Transverse colon (tissue), 4 donors: ENCODE measurements around the gene CHD1L. TPM values are rescaled to one million over a fixed set of nuclear protein-coding genes. Genes with fewer than 3 reads are reported as not detected.
"Not testable (repeated sequence)": the region's sequence is repeated elsewhere in the genome, so short reads cannot be mapped to it uniquely, and the experiment has no call there.

ENCODE experiments used
- DNase-seq: peaks from one replicate; pipeline ENCODE4 v3.0.0-alpha.2; 2019
- H3K27ac ChIP-seq, 4 donors: fragments of 200-600 bp; sonication (generic); 2 replicates each; pipeline ENCODE4 v1.5.1; 2016 to 2018; ENCODE audit warnings: inconsistent platforms in 4 of 4
- H3K27me3 ChIP-seq: fragments of 200-600 bp; sonication (generic); 2 replicates; pipeline ENCODE4 v1.5.1; 2017; ENCODE audit warnings: inconsistent platforms
- H3K36me3 ChIP-seq, 4 donors: fragments of 200-600 bp; sonication (generic); 2 replicates each; pipeline ENCODE4 v1.5.1; 2017 to 2019; ENCODE audit warnings: inconsistent platforms in 4 of 4
- H3K4me1 ChIP-seq, 4 donors: fragments of 200-600 bp; sonication (generic); 2 replicates each; pipeline ENCODE4 v1.5.1; 2017 to 2020; ENCODE audit warnings: inconsistent platforms in 4 of 4
- H3K4me3 ChIP-seq, 4 donors: fragments of 200-600 bp; sonication (generic); 1 replicate in 1 of 4; 2 replicates in 3 of 4; pipeline versions ENCODE4 v1.5.1 to v1.6.1; 2017 to 2019; ENCODE audit warnings: inconsistent platforms in 4 of 4
- H3K9me3 ChIP-seq, 2 donors: fragments of 200-600 bp; sonication (generic); 2 replicates each; pipeline ENCODE4 v1.5.1; 2017 to 2019; ENCODE audit warnings: inconsistent platforms in 2 of 2
- EP300 ChIP-seq: sonication (generic); formaldehyde crosslinking; IDR thresholded peaks from one replicate; pipeline ENCODE4 v1.6.1; 2017; ENCODE audit warnings: antibody characterized with exemption, low read depth
- POLR2A ChIP-seq: fragments of 450-650 bp; IDR thresholded peaks from one replicate; pipeline ENCODE4 v1.6.1; 2016; ENCODE audit warnings: antibody characterized with exemption, mild to moderate bottlenecking, moderate library complexity
- POLR2AphosphoS5 ChIP-seq, 3 donors: sonication (generic); formaldehyde crosslinking; IDR thresholded peaks; one replicate each; pipeline ENCODE4 v1.6.1; 2016; ENCODE audit warnings: antibody characterized with exemption in 3 of 3
- WGBS, 2 donors: methylation state at CpG; one replicate each; pipeline ENCODE4 v1.1.5; 2018; ENCODE audit warnings: low coverage in 1 of 2; 5-methylcytosine and 5-hydroxymethylcytosine counted together
- in situ Hi-C, 4 donors: fragments of 200-750 bp; cut with MboI; loops; one replicate each; pipeline versions ENCODE4 v1.15.0 to v1.15.1; 2017; ENCODE audit warnings: low sequenced_read_pairs in 3 of 4, low pct_ligation_motif_present in 1 of 4, low pct_unique_long_range_greater_than_20kb in 1 of 4
- intact Hi-C: fragments of 100-400 bp; cut with DNase I; formaldehyde crosslinking; loops from one replicate; pipeline ENCODE4 v1.15.1; 2023; ENCODE audit warnings: low total_unique reads
- total RNA-seq, 4 donors: library from RNA; depleted of rRNA; stranded (reverse); fragments of >200 nt; gene quantifications; one replicate each; pipeline ENCODE4 v1.1.0, GENCODE V29; 2016
- TF ChIP-seq, protein P1 (sequence below), 5 experiments: fragments of 200-600 bp in 3 of 5; fragments of 450-650 bp in 2 of 5; sonication (generic) in 3 of 5; IDR thresholded peaks; 1 replicate in 2 of 5; 2 replicates in 3 of 5; pipeline ENCODE4 v1.5.1; 2016 to 2017; ENCODE audit warnings: antibody characterized with exemption in 5 of 5, inconsistent platforms in 3 of 5, mild to moderate bottlenecking in 2 of 5, moderate library complexity in 1 of 5

Gene CHD1L
- total RNA-seq, 4 donors from 2014 or later, result 27.1 to 32.9 (median 30.1) TPM

DNA sequence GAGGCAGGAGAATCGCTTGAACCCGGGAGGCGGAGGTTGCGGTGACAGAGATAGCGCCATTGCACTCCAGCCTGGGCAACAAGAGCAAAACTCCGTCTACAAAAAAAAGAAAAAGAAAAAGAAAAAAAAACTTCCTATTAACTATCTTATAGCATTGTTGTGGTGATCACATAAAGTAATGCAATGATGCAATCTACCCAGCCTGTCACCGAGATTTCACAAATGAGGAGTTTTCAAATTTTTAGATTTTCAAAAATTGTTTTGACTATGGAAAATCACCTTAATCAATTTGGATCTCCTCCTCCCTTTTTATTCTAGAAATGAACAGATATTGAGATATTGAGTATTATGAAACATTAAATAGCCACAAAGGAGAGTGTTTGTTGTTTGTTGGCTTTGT, 25.3 kb upstream of the CHD1L start:
- in situ Hi-C loops, result no loop called here
- Histone ChIP-seq H3K4me1 (peaks cover 0 to 33% (median 12%) of the 10 kb centered on the region in 4 donors), H3K36me3 (peaks cover 0 to 10% (median 0%) of the 10 kb centered on the region in 4 donors), H3K9me3 (no peaks in the 10 kb centered on the region), H3K4me3 (no peak overlapping the region), H3K27ac (no peak overlapping the region), H3K27me3 (no peaks in the 10 kb centered on the region)
- 94% methylated on average over 1 to 7 of the region's 7 CpGs for WGBS, 2 donors
- no peak for TF ChIP-seq POLR2AphosphoS5 (IDR thresholded peaks at IDR 0.05)
- TF ChIP-seq, protein P1, sequence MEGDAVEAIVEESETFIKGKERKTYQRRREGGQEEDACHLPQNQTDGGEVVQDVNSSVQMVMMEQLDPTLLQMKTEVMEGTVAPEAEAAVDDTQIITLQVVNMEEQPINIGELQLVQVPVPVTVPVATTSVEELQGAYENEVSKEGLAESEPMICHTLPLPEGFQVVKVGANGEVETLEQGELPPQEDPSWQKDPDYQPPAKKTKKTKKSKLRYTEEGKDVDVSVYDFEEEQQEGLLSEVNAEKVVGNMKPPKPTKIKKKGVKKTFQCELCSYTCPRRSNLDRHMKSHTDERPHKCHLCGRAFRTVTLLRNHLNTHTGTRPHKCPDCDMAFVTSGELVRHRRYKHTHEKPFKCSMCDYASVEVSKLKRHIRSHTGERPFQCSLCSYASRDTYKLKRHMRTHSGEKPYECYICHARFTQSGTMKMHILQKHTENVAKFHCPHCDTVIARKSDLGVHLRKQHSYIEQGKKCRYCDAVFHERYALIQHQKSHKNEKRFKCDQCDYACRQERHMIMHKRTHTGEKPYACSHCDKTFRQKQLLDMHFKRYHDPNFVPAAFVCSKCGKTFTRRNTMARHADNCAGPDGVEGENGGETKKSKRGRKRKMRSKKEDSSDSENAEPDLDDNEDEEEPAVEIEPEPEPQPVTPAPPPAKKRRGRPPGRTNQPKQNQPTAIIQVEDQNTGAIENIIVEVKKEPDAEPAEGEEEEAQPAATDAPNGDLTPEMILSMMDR (IDR thresholded peaks at IDR 0.05), result no peak
- no peak for TF ChIP-seq EP300
- TF ChIP-seq POLR2A, result no peak
- DNase-seq, result no peak
- intact Hi-C loops, result no loop called here

- Histone ChIP-seq H3K9me3 (no peaks in the 10 kb centered on the region), H3K27me3 (no peaks in the 10 kb centered on the region), H3K4me1 (peaks cover 0 to 35% (median 12%) of the 10 kb centered on the region in 4 donors), H3K27ac (no peak overlapping the region), H3K4me3 (no peak overlapping the region), H3K36me3 (peaks cover 0 to 5% (median 0%) of the 10 kb centered on the region in 4 donors)
- intact Hi-C loops, result no loop called here
- in situ Hi-C loops, result no loop called here
- WGBS, 2 donors, result 51 to 87% methylated on average over 2 to 3 of the region's 3 CpGs
- TF ChIP-seq POLR2AphosphoS5 (IDR thresholded peaks at IDR 0.05) (no peak), POLR2A (no peak), EP300 (no peak)
- TF ChIP-seq, protein P1 (IDR thresholded peaks at IDR 0.05), result no peak
- DNase-seq, result no peak
Measured at GRCh38 chr1:147218606-147219005, 23.9 kb upstream of the CHD1L start.

DNA sequence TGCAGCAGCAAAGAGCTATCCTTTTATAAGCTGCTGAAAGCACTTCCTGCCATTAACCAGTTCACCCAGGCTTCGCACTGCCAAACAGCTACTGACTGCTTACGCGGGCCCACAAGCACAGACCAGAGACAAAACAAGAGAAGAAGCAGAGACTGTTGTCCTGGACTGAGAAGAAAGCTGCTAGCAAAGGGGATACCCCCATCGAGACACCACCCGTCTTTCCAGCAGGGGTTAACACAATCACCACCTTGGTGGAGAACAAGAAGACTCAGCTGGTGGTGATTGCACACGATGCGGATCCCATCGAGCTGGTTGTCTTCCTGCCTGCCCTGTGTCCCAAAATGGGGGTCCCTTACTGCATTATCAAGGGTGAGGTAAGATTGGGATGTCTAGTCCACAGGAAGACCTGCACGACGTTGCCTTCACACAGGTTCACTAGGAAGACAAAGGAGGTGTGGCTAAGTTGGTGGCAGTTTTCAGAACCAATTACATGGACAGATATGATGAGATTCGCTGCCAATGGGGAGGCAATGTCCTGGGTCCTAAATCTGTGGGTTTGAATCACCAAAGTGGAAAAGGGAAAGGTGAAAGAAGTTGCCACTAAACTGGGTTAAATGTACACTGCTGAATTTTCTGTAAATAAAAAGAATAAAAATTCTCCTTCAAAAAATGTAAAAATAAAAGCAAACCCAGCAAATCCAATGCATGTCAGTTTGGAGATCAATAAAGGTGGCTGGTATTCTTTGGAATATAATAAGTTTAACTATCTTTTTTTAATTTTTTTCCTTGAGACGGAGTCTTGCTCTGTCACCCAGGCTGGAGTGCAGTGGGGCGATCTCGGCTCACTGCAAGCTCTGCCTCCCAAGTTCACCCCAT, 18.5 kb upstream of the CHD1L start:
- no peak for DNase-seq
- TF ChIP-seq POLR2A, result no peak
- no peak for TF ChIP-seq POLR2AphosphoS5 (IDR thresholded peaks at IDR 0.05)
- TF ChIP-seq EP300, result no peak
- TF ChIP-seq, protein P1 (IDR thresholded peaks at IDR 0.05), result no peak
- H3K27ac ChIP-seq, result peak overlapping the region; percentile 83 to 90 (median 88)
- H3K9me3 ChIP-seq, result no peaks in the 10 kb centered on the region
- peak overlapping the region in 3 of 4 donors; percentile 49 to 70 (median 59) for H3K4me3 ChIP-seq
- H3K36me3 ChIP-seq, result no peaks in the 10 kb centered on the region
- H3K4me1 ChIP-seq, result peaks cover 0 to 20% (median 3%) of the 10 kb centered on the region in 4 donors
- intact Hi-C loops, result no loop called here
- in situ Hi-C loops, result loop anchor here in 1 of 4 donors (10.0 kb wide), 1 partner anchor 49 kb away; the partner anchor contains the start of gene PRKAB2
- 70 to 77% methylated on average over 7 to 14 of the region's 14 CpGs for WGBS, 2 donors
- H3K27me3 ChIP-seq, result no peaks in the 10 kb centered on the region

- H3K27me3 ChIP-seq, result no peaks in the 10 kb centered on the region
- peak; percentile 47 for TF ChIP-seq POLR2A
- peak; percentile 13 to 67 (median 60) for TF ChIP-seq POLR2AphosphoS5 (IDR thresholded peaks at IDR 0.05)
- TF ChIP-seq, protein P1 (IDR thresholded peaks at IDR 0.05), result peak; percentile 20 to 72 (median 41)
- TF ChIP-seq EP300, result no peak
- no peaks in the 10 kb centered on the region for H3K36me3 ChIP-seq
- peaks cover 0 to 20% (median 3%) of the 10 kb centered on the region in 4 donors for H3K4me1 ChIP-seq
- H3K27ac ChIP-seq, result peak within 1 kb of the TSS; percentile 83 to 90 (median 88)
- in situ Hi-C loops (loop anchor here in 1 of 4 donors (10.0 kb wide), 1 partner anchor 50 kb away; the partner anchor contains the start of gene PRKAB2), intact Hi-C loops (no loop called here)
- H3K9me3 ChIP-seq, result no peaks in the 10 kb centered on the region
- peak; percentile 77 for DNase-seq
- H3K4me3 ChIP-seq, result peak within 1 kb of the TSS; percentile 49 to 70 (median 64)
- WGBS, 2 donors, result 0 to 1% methylated on average over 12 to 17 of the region's 17 CpGs
Measured at GRCh38 chr1:147225193-147225730, 17.2 kb upstream of the CHD1L start, which contains the start of gene FMO5. TSS of gene FMO5 (minus strand) at chr1:147225339. CDS start at chr1:147225029, 310 bp downstream.

- 77 to 87% methylated on average over 3 to 5 of the region's 5 CpGs for WGBS, 2 donors
- in situ Hi-C loops, H3K27ac ChIP-seq, H3K27me3 ChIP-seq, H3K4me3 ChIP-seq, H3K4me1 ChIP-seq, intact Hi-C loops, H3K36me3 ChIP-seq, DNase-seq, H3K9me3 ChIP-seq: not testable (repeated sequence)
Measured at GRCh38 chr1:147231032-147231431, 11.5 kb upstream of the CHD1L start.

- Histone ChIP-seq H3K27ac (peak overlapping the region in 2 of 4 donors; percentile 28 to 47), H3K4me1 (peaks cover 0 to 29% (median 18%) of the 10 kb centered on the region in 4 donors)
- 65% methylated on average over 7 of the region's 8 CpGs; no CpG with 5 or more reads in 1 of the 2 donors for WGBS, 2 donors
- H3K27me3 ChIP-seq, DNase-seq, H3K9me3 ChIP-seq, intact Hi-C loops, H3K4me3 ChIP-seq, in situ Hi-C loops, H3K36me3 ChIP-seq: not testable (repeated sequence)
Measured at GRCh38 chr1:147233903-147234302, 8.6 kb upstream of the CHD1L start.
